OCI-LY7 (cell line): ENCODE results near the gene PRSS3.

ENCODE experiments used
- EZH2phosphoT487 ChIP-seq: fragments of 200-600 bp; sonication (generic); IDR thresholded peaks from 2 replicates; pipeline ENCODE4 v1.6.1; 2018; ENCODE audit warnings: low read depth, borderline replicate concordance, mild to moderate bottlenecking, mixed run types, antibody characterized with exemption, low read length, moderate library complexity, mixed read lengths
- TF ChIP-seq, protein P1 (sequence below): fragments of 200-600 bp; sonication (generic); conservative IDR thresholded peaks from 2 replicates; pipeline ENCODE4 v1.5.1; 2014; ENCODE audit warnings: mild to moderate bottlenecking, antibody characterized with exemption, low read length, moderate library complexity, mixed read lengths

DNA sequence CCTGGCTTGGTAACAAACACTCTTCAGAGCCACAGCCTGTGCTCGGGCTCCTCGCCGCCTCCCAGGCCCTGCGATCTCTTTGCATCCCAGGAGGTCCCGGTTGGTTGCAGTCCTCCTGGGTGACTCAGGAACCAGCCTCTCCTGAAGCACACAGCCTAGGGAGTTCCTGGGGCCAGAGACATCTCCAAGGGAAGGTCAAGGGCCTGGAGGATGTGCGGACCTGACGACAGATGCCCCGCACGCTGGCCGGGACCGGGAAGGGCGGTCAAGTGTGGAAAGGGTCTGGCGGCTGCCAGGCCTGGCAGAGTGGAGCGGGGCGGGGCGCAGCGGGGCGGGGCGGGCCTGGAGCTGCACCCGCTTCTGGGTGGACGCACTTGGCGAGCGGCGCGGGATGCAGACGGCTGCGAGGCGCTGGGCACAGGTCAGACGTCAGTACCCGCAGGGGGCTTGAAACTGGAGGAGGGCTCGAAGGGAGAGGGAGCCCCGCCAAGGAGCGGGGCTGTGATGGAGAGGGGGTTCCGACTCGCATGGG, 45.0 kb upstream of the PRSS3 start:
- TF ChIP-seq, protein P1, sequence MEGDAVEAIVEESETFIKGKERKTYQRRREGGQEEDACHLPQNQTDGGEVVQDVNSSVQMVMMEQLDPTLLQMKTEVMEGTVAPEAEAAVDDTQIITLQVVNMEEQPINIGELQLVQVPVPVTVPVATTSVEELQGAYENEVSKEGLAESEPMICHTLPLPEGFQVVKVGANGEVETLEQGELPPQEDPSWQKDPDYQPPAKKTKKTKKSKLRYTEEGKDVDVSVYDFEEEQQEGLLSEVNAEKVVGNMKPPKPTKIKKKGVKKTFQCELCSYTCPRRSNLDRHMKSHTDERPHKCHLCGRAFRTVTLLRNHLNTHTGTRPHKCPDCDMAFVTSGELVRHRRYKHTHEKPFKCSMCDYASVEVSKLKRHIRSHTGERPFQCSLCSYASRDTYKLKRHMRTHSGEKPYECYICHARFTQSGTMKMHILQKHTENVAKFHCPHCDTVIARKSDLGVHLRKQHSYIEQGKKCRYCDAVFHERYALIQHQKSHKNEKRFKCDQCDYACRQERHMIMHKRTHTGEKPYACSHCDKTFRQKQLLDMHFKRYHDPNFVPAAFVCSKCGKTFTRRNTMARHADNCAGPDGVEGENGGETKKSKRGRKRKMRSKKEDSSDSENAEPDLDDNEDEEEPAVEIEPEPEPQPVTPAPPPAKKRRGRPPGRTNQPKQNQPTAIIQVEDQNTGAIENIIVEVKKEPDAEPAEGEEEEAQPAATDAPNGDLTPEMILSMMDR: no peak
- no peak for TF ChIP-seq EZH2phosphoT487
